Mesenchymal stem cell (in vitro differentiated cells and primary cell): Measurements from ENCODE around the gene MAPKAP1.

ENCODE experiments used
- DNase-seq: peaks from one replicate; pipeline ENCODE4 v3.0.0-alpha.2; 2013
- H2AFZ ChIP-seq: one replicate; pipeline ENCODE4 v1.6.1; 2013; ENCODE audit warnings: low read depth, mild to moderate bottlenecking, control low read depth, inconsistent platforms, low read length, moderate library complexity
- H2AK5ac ChIP-seq: 2 replicates; pipeline ENCODE4 v1.6.1; 2013; ENCODE audit warnings: low read length, moderate library complexity, mild to moderate bottlenecking, inconsistent platforms; ENCODE audit not compliant: severe bottlenecking
- H2BK120ac ChIP-seq: one replicate; pipeline ENCODE4 v1.6.1; 2013; ENCODE audit warnings: low read depth, mild to moderate bottlenecking, inconsistent platforms, low read length, moderate library complexity
- H2BK12ac ChIP-seq, 2 experiments: one replicate each; pipeline ENCODE4 v1.6.1; 2013; ENCODE audit warnings: inconsistent platforms in 2 of 2, low read length in 2 of 2, mild to moderate bottlenecking in 2 of 2, moderate library complexity in 2 of 2, control low read depth in 1 of 2
- H2BK15ac ChIP-seq: one replicate; pipeline ENCODE4 v1.6.1; 2013; ENCODE audit warnings: mild to moderate bottlenecking, low read depth, inconsistent platforms; ENCODE audit not compliant: poor library complexity, severe bottlenecking
- H2BK5ac ChIP-seq: 2 replicates; pipeline ENCODE4 v1.6.1; 2013; ENCODE audit warnings: low read depth, mild to moderate bottlenecking, low read length, control low read depth, inconsistent platforms; ENCODE audit not compliant: poor library complexity, severe bottlenecking
- H3K14ac ChIP-seq, 2 experiments: one replicate each; pipeline ENCODE4 v1.6.1; 2013; ENCODE audit warnings: inconsistent platforms in 2 of 2, low read length in 2 of 2, control low read depth in 1 of 2, mild to moderate bottlenecking in 1 of 2, moderate library complexity in 1 of 2
- H3K18ac ChIP-seq, 2 experiments: one replicate each; pipeline ENCODE4 v1.6.1; 2013; ENCODE audit warnings: inconsistent platforms in 2 of 2, low read length in 2 of 2, control low read depth in 1 of 2, low read depth in 1 of 2, mild to moderate bottlenecking in 1 of 2
- H3K23ac ChIP-seq, 2 experiments: one replicate each; pipeline ENCODE4 v1.6.1; 2013; ENCODE audit warnings: inconsistent platforms in 2 of 2, low read length in 2 of 2, mild to moderate bottlenecking in 2 of 2, moderate library complexity in 2 of 2, control low read depth in 1 of 2
- H3K27ac ChIP-seq: 2 replicates; pipeline ENCODE4 v1.5.1; 2013; ENCODE audit warnings: mild to moderate bottlenecking, moderate library complexity, low read length, control low read depth, inconsistent platforms; ENCODE audit not compliant: poor library complexity, severe bottlenecking
- H3K27me3 ChIP-seq, 2 experiments: 2 replicates each; pipeline versions ENCODE4 v1.6.1 to v1.7.0; 2013; ENCODE audit warnings: low read length in 2 of 2, mild to moderate bottlenecking in 2 of 2, moderate library complexity in 2 of 2, control low read depth in 1 of 2, inconsistent platforms in 1 of 2; ENCODE audit not compliant: control insufficient read depth in 1 of 2, insufficient read depth in 1 of 2
- H3K36me3 ChIP-seq, 2 experiments: 2 replicates each; pipeline versions ENCODE4 v1.6.1 to v1.7.0; 2013; ENCODE audit warnings: low read length in 2 of 2, control low read depth in 1 of 2, inconsistent platforms in 1 of 2, low read depth in 1 of 2, mild to moderate bottlenecking in 1 of 2; ENCODE audit not compliant: insufficient read depth in 2 of 2, control insufficient read depth in 1 of 2
- H3K4ac ChIP-seq, 2 experiments: one replicate each; pipeline ENCODE4 v1.6.1; 2013; ENCODE audit warnings: inconsistent platforms in 2 of 2, low read length in 2 of 2, mild to moderate bottlenecking in 2 of 2, moderate library complexity in 2 of 2, control low read depth in 1 of 2, low read depth in 1 of 2
- H3K4me1 ChIP-seq: 2 replicates; pipeline ENCODE4 v1.6.1; 2013; ENCODE audit warnings: low read depth, low read length, control low read depth; ENCODE audit not compliant: control insufficient read depth, insufficient read depth
- H3K4me2 ChIP-seq: 2 replicates; pipeline ENCODE4 v1.6.1; 2013; ENCODE audit warnings: low read length, mild to moderate bottlenecking, inconsistent platforms; ENCODE audit not compliant: poor library complexity, severe bottlenecking
- H3K4me3 ChIP-seq, 2 experiments: 2 replicates each; pipeline versions ENCODE4 v1.5.1 to v1.7.0; 2013; ENCODE audit warnings: low read length in 2 of 2, mild to moderate bottlenecking in 2 of 2, control low read depth in 1 of 2, low read depth in 1 of 2; ENCODE audit not compliant: insufficient read depth in 1 of 2
- H3K79me1 ChIP-seq: replicated peaks from 2 replicates; pipeline ENCODE4 v1.6.1; 2013; ENCODE audit warnings: mild to moderate bottlenecking, control low read depth, low read length, inconsistent platforms; ENCODE audit not compliant: poor library complexity, severe bottlenecking
- H3K9ac ChIP-seq: 2 replicates; pipeline ENCODE4 v1.7.0; 2013; ENCODE audit warnings: mild to moderate bottlenecking, low read length, moderate library complexity
- H3K9me3 ChIP-seq: 2 replicates; pipeline ENCODE4 v1.7.0; 2013; ENCODE audit warnings: mild to moderate bottlenecking, low read length; ENCODE audit not compliant: control insufficient read depth
- H4K8ac ChIP-seq: one replicate; pipeline ENCODE4 v1.6.1; 2013; ENCODE audit warnings: inconsistent platforms, mild to moderate bottlenecking, low read length, moderate library complexity
- H4K91ac ChIP-seq: one replicate; pipeline ENCODE4 v1.6.1; 2013; ENCODE audit warnings: mild to moderate bottlenecking, low read length, inconsistent platforms
- WGBS: methylation state at CpG from one replicate; pipeline ENCODE4 v1.1.7; 2013; ENCODE audit warnings: mixed read lengths; 5-methylcytosine and 5-hydroxymethylcytosine counted together

Gene MAPKAP1

GRCh38 chr9:125548141-125548540 is 158.9 kb downstream of the MAPKAP1 start:
- Histone ChIP-seq H3K9ac (no peak overlapping the region), H3K4me3 (no peak overlapping the region), H3K79me1 (peaks cover 41% of the 10 kb centered on the region), H3K27me3 (no peaks in the 10 kb centered on the region), H2BK5ac (no peak overlapping the region), H4K91ac (no peak overlapping the region), H3K23ac (no peak overlapping the region), H3K14ac (no peak overlapping the region), H3K4me1 (peaks cover 5% of the 10 kb centered on the region), H3K9me3 (no peaks in the 10 kb centered on the region), H3K18ac (peak overlapping the region in 1 of 2 experiments; percentile 48), H2BK120ac (no peak overlapping the region), H2BK15ac (no peak overlapping the region), H3K27ac (no peak overlapping the region), H2AFZ (no peak overlapping the region), H3K4ac (no peak overlapping the region), H4K8ac (no peak overlapping the region), H3K36me3 (peaks cover 4 to 21% of the 10 kb centered on the region in 2 experiments), H2AK5ac (no peak overlapping the region), H2BK12ac (no peak overlapping the region), H3K4me2 (no peak overlapping the region)
- no peak for DNase-seq
- 94% methylated on average over 4 of the region's 5 CpGs for WGBS

DNA sequence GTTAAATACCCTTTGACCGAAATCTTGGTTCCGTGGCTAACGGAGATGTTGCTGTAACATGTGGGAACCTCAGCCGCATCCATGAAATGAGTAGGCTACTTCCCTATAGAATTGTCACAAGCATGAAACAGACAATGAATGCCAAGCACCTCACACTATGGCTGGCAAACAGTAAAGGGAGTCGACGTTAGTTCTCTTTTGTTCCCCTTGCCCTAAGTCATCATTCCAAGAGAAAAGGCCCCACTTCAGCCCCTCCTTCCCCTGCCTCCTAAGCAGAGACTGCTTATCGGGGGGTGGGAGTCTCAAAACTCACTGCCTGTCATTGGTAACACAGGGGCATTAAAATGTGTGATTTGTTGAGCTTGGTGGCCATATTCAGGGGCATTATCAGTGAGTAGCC is 159.6 kb downstream of the MAPKAP1 start:
- Histone ChIP-seq H2AK5ac (no peak overlapping the region), H2BK5ac (no peak overlapping the region), H3K27ac (no peak overlapping the region), H4K91ac (no peak overlapping the region), H3K9me3 (no peaks in the 10 kb centered on the region), H4K8ac (no peak overlapping the region), H2BK15ac (no peak overlapping the region), H3K4me2 (no peak overlapping the region), H3K14ac (no peak overlapping the region), H3K27me3 (no peaks in the 10 kb centered on the region), H3K23ac (no peak overlapping the region), H3K18ac (no peak overlapping the region), H3K4me1 (peaks cover 5% of the 10 kb centered on the region), H3K4me3 (no peak overlapping the region), H2BK12ac (no peak overlapping the region), H3K36me3 (peaks cover 4 to 27% of the 10 kb centered on the region in 2 experiments), H3K4ac (no peak overlapping the region), H2AFZ (no peak overlapping the region), H3K9ac (no peak overlapping the region), H2BK120ac (no peak overlapping the region), H3K79me1 (peaks cover 42% of the 10 kb centered on the region)
- 92% methylated on average over 7 of the region's 7 CpGs for WGBS
- DNase-seq: no peak

DNA sequence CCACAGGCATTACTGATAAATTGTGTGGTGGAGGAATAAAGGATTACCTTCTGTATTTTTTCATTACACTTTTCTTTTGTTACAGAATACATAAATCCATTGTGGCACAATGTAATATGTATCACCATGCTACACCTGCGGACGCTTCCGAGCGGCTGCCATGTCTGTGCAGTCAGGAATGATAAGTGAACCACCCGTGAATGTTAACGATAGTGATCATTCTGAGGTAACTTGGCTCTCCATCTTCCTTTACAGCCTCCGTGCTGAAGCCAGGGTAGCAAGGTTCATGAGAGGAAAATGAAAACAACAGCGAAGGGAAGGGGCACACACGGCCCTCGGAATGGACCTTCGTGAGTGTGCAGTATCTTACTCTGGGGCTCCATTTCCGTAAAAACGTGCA is 161.2 kb downstream of the MAPKAP1 start:
- Histone ChIP-seq H3K4ac (no peak overlapping the region), H3K79me1 (peaks cover 38% of the 10 kb centered on the region), H2BK12ac (no peak overlapping the region), H3K4me3 (no peak overlapping the region), H3K36me3 (peaks cover 4 to 40% of the 10 kb centered on the region in 2 experiments), H4K8ac (no peak overlapping the region), H4K91ac (no peak overlapping the region), H2AK5ac (no peak overlapping the region), H3K4me2 (no peak overlapping the region), H3K18ac (no peak overlapping the region), H2BK120ac (no peak overlapping the region), H2AFZ (no peak overlapping the region), H3K23ac (no peak overlapping the region), H3K4me1 (peaks cover 7% of the 10 kb centered on the region), H3K9ac (no peak overlapping the region), H2BK5ac (no peak overlapping the region), H3K27ac (no peak overlapping the region), H3K27me3 (no peaks in the 10 kb centered on the region), H2BK15ac (no peak overlapping the region), H3K14ac (no peak overlapping the region), H3K9me3 (no peaks in the 10 kb centered on the region)
- 99% methylated on average over 13 of the region's 13 CpGs for WGBS
- DNase-seq: no peak

DNA sequence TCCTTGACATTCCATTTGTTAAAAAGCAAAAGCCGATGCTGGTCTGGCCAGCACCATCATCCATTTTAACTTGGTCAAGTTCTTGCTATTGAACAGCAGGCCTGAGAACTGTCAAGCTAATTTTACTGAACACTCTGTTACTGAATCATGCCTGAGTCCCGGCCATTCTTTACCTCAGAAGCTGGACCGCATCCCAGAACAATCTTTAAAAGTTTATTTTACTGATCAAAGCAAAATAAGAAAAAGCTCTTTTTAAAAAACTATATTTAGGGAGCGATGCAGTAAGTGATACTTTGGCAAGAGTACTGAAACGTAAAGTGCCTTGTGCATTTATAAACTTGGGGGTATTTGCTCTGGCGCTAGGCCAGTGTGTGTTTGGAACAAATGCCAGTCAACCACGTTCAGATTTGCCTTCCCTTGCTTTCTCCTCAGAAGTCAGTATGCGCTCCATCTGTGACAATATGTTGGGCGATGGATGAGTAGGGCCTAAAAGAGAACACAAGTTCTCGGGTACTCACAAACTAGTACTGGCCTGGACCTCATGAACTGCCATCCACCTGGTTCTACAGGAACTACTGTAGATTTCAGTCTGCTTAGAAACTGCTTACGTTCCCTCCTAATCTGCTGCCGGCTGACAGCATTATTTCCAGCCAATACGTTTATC is 161.9 kb downstream of the MAPKAP1 start:
- Histone ChIP-seq H4K91ac (no peak overlapping the region), H3K4me3 (peak overlapping the region in 1 of 2 experiments; percentile 23), H3K27me3 (no peaks in the 10 kb centered on the region), H3K79me1 (peaks cover 38% of the 10 kb centered on the region), H3K36me3 (peaks cover 4 to 46% of the 10 kb centered on the region in 2 experiments), H2BK5ac (no peak overlapping the region), H2AK5ac (no peak overlapping the region), H3K4me2 (no peak overlapping the region), H2BK12ac (no peak overlapping the region), H3K4ac (no peak overlapping the region), H4K8ac (no peak overlapping the region), H2BK15ac (no peak overlapping the region), H3K9me3 (no peaks in the 10 kb centered on the region), H2BK120ac (no peak overlapping the region), H3K27ac (no peak overlapping the region), H2AFZ (no peak overlapping the region), H3K18ac (no peak overlapping the region), H3K4me1 (peaks cover 7% of the 10 kb centered on the region), H3K9ac (peak overlapping the region; percentile 32), H3K14ac (no peak overlapping the region), H3K23ac (no peak overlapping the region)
- 93% methylated on average over 12 of the region's 13 CpGs for WGBS
- DNase-seq: no peak
